H1 (cell line): ENCODE measurements around the gene CYP27B1. TPM values are rescaled to one million over a fixed set of nuclear protein-coding genes. Genes with fewer than 3 reads are reported as not detected.

ENCODE experiments used
- CTBP2 ChIP-seq: IDR thresholded peaks from 2 replicates; pipeline ENCODE4 v1.7.0; 2011; ENCODE audit warnings: borderline replicate concordance, mild to moderate bottlenecking, moderate library complexity, mixed read lengths, low read length; ENCODE audit not compliant: insufficient read depth, insufficient read length
- EZH2 ChIP-seq: fragments of 200-600 bp; sonication (generic); IDR thresholded peaks from 2 replicates; pipeline ENCODE4 v1.7.1; 2012; ENCODE audit warnings: low read depth, mild to moderate bottlenecking, moderate library complexity, low read length, inconsistent platforms; ENCODE audit not compliant: severe bottlenecking
- HDAC2 ChIP-seq, 2 experiments: fragments of 300-600 bp in 1 of 2; sonication (generic) in 1 of 2; IDR thresholded peaks; 2 replicates each; pipeline ENCODE4 v1.6.1; 2011 to 2012; ENCODE audit warnings: low read depth in 2 of 2, low read length in 2 of 2, mild to moderate bottlenecking in 2 of 2, moderate library complexity in 2 of 2, borderline replicate concordance in 1 of 2, inconsistent platforms in 1 of 2
- JUN ChIP-seq: IDR thresholded peaks from 2 replicates; pipeline ENCODE4 v1.6.1; 2011; ENCODE audit warnings: low read depth, mild to moderate bottlenecking, improper control_type of control experiment, low read length
- SAP30 ChIP-seq: fragments of 300-600 bp; sonication (generic); IDR thresholded peaks from 2 replicates; pipeline ENCODE4 v1.7.1; 2012; ENCODE audit warnings: low read length, moderate library complexity, mild to moderate bottlenecking, inconsistent platforms; ENCODE audit not compliant: insufficient read depth, insufficient replicate concordance
- TAF7 ChIP-seq: optimal IDR thresholded peaks from 2 replicates; pipeline ENCODE3; 2011; ENCODE audit warnings: low read depth, mild to moderate bottlenecking, inconsistent platforms, low read length, moderate library complexity, borderline replicate concordance
- polyA plus RNA-seq, 7 experiments: library from polyadenylated mRNA; depleted of rRNA in 3 of 7; stranded (reverse) in 5 of 7; unstranded in 2 of 7; fragments of >200 nt in 5 of 7; fragments of 200-250 nt in 2 of 7; gene quantifications; 1 replicate in 5 of 7; 2 replicates in 1 of 7; 4 replicates in 1 of 7; pipeline versions ENCODE4 v1.2.1 to v1.2.3, GENCODE V29; 2011 to 2013; ENCODE audit warnings: missing spikeins in 2 of 7, mixed read lengths in 2 of 7
- total RNA-seq: library from RNA; stranded (reverse); fragmentation: NEBNext Ultra II Directional; extraction: Animal tissue kit (Norgen Biotek cat#: 25700); gene quantifications from 2 replicates; pipeline ENCODE4 v1.2.1, GENCODE V29; 2021

CYP27B1 gene
- total and polyA plus RNA-seq, 2 of the 8 experiments (the other 6 are each of a cell fraction or from before 2014, with no cell fraction given), result 2.9 to 3.3 TPM

- TF ChIP-seq HDAC2 (IDR thresholded peaks at IDR 0.05; ENCODE audit: borderline replicate concordance in 1 of 2, low read depth in 2 of 2, low read length in 2 of 2) (no peak), EZH2 (no peak), JUN (no peak), CTBP2 (no peak), TAF7 (no peak), SAP30 (no peak)
Observed at GRCh38 chr12:57716305-57716704, 50.6 kb downstream of the CYP27B1 start (continued).
